GM21825 (cell line): ENCODE data around the gene DHRSX.
"Not testable (repeated sequence)": the region's sequence is repeated elsewhere in the genome, so short reads cannot be mapped to it uniquely, and the experiment has no call there.

Experiments used
- ATAC-seq: cut with Tn5 transposase; IDR thresholded peaks from one replicate; pipeline ENCODE4 v1.9.1; 2021; ENCODE audit warnings: mild to moderate bottlenecking, moderate library complexity; ENCODE audit not compliant: unreplicated experiment

Gene DHRSX

GRCh38 chrX:2460048-2460447, 40.7 kb downstream of the DHRSX start:
- not testable (repeated sequence) for ATAC-seq

GRCh38 chrX:2458309-2458708, 42.5 kb downstream of the DHRSX start:
- ATAC-seq, result no peak

- no peak for ATAC-seq
These were observed 43.3 kb downstream of the DHRSX start for GRCh38 chrX:2457289-2458133.

- ATAC-seq, result not testable (repeated sequence)
These were observed 44.7 kb downstream of the DHRSX start for GRCh38 chrX:2456091-2456490.

GRCh38 chrX:2454620-2455019, 46.2 kb downstream of the DHRSX start:
- ATAC-seq, result not testable (repeated sequence)

GRCh38 chrX:2452799-2453198, 48.0 kb downstream of the DHRSX start:
- ATAC-seq, result no peak

- no peak for ATAC-seq
These were observed 48.4 kb downstream of the DHRSX start for GRCh38 chrX:2452317-2452784.

GRCh38 chrX:2451501-2452316, 49.1 kb downstream of the DHRSX start:
- ATAC-seq, result no peak

- no peak for ATAC-seq
These were observed 50.1 kb downstream of the DHRSX start for GRCh38 chrX:2450681-2451080.

- ATAC-seq, result no peak
These were observed 51.5 kb downstream of the DHRSX start for GRCh38 chrX:2449135-2449886.

GRCh38 chrX:2447484-2447883, 53.3 kb downstream of the DHRSX start:
- ATAC-seq, result no peak

- no peak for ATAC-seq
These were observed 54.0 kb downstream of the DHRSX start for GRCh38 chrX:2446815-2447214.

- no peak for ATAC-seq
These were observed 54.8 kb downstream of the DHRSX start for GRCh38 chrX:2445662-2446623.

- no peak for ATAC-seq
These were observed 58.1 kb downstream of the DHRSX start for GRCh38 chrX:2442694-2443093.

GRCh38 chrX:2441466-2441865, 59.3 kb downstream of the DHRSX start:
- no peak for ATAC-seq

- ATAC-seq, result no peak
These were observed 61.2 kb downstream of the DHRSX start for GRCh38 chrX:2439613-2440012.

GRCh38 chrX:2435465-2435864, 65.3 kb downstream of the DHRSX start:
- no peak for ATAC-seq

- no peak for ATAC-seq
These were observed 66.3 kb downstream of the DHRSX start for GRCh38 chrX:2434270-2435163.

GRCh38 chrX:2432298-2432863, 68.4 kb downstream of the DHRSX start:
- no peak for ATAC-seq
